ENCODE results near the gene FFAR4.

DNA sequence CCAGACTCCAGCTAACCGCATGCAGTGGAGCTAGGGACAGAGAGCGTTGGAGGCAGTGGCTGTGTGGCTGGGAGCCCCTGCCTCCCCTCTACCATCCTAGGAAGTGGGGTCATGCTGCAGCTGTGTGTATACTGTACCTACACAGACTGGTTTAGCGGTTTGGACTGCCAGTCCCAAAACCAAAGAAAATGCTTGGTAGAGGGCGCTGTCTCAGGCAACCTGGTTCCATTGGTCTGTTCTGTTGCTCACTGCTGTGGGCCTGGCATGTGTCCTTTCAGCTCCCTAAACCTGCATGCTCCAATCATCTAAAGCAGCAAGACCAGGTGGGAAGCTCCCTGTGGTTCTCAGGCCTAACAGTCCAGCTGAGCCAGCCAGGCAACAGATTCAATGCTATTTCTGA lies 30.1 kb downstream of the FFAR4 start:
- TF ChIP-seq POLR2AphosphoS5 (IDR thresholded peaks at IDR 0.05; ENCODE audit: low read depth, low read length), result no peak
- TF ChIP-seq, protein P1, sequence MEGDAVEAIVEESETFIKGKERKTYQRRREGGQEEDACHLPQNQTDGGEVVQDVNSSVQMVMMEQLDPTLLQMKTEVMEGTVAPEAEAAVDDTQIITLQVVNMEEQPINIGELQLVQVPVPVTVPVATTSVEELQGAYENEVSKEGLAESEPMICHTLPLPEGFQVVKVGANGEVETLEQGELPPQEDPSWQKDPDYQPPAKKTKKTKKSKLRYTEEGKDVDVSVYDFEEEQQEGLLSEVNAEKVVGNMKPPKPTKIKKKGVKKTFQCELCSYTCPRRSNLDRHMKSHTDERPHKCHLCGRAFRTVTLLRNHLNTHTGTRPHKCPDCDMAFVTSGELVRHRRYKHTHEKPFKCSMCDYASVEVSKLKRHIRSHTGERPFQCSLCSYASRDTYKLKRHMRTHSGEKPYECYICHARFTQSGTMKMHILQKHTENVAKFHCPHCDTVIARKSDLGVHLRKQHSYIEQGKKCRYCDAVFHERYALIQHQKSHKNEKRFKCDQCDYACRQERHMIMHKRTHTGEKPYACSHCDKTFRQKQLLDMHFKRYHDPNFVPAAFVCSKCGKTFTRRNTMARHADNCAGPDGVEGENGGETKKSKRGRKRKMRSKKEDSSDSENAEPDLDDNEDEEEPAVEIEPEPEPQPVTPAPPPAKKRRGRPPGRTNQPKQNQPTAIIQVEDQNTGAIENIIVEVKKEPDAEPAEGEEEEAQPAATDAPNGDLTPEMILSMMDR (IDR thresholded peaks at IDR 0.05), result no peak; the same call in 1 of the 2 replicates

All from Panc1 (cell line).